Thymus (tissue), 11 donors: ENCODE data around the gene SRSF1. TPM values are rescaled to one million over a fixed set of nuclear protein-coding genes. Genes with fewer than 3 reads are reported as not detected.
"Not testable (repeated sequence)": the region's sequence is repeated elsewhere in the genome, so short reads cannot be mapped to it uniquely, and the experiment has no call there.

Experiments
- DNase-seq, 9 donors: peaks; one replicate each; pipeline ENCODE4 v3.0.0-alpha.2; 2013; ENCODE audit warnings: low spot score in 9 of 9, low read depth in 6 of 9, missing footprints in 1 of 9
- H3K27ac ChIP-seq, 2 donors: one replicate each; pipeline ENCODE4 v1.5.1; 2013; ENCODE audit warnings: control low read depth in 1 of 2, low read depth in 1 of 2, low read length in 1 of 2, mild to moderate bottlenecking in 1 of 2, moderate library complexity in 1 of 2
- H3K27me3 ChIP-seq, 2 donors: one replicate each; pipeline ENCODE4 v1.5.1; 2013; ENCODE audit warnings: low read length in 1 of 2; ENCODE audit not compliant: control insufficient read depth in 2 of 2, insufficient read depth in 1 of 2
- H3K36me3 ChIP-seq, 2 donors: one replicate each; pipeline ENCODE4 v1.5.1; 2013; ENCODE audit warnings: low read length in 1 of 2, mild to moderate bottlenecking in 1 of 2, moderate library complexity in 1 of 2; ENCODE audit not compliant: control insufficient read depth in 2 of 2, insufficient read depth in 2 of 2
- H3K4me1 ChIP-seq, 2 donors: one replicate each; pipeline ENCODE4 v1.5.1; 2013; ENCODE audit warnings: low read length in 2 of 2; ENCODE audit not compliant: control insufficient read depth in 2 of 2, insufficient read depth in 2 of 2
- H3K4me3 ChIP-seq, 2 donors: one replicate each; pipeline ENCODE4 v1.5.1; 2013; ENCODE audit warnings: low read length in 2 of 2, control low read depth in 1 of 2, mild to moderate bottlenecking in 1 of 2
- H3K9me3 ChIP-seq, 2 donors: one replicate each; pipeline ENCODE4 v1.5.1; 2013; ENCODE audit warnings: low read length in 1 of 2, mild to moderate bottlenecking in 1 of 2; ENCODE audit not compliant: control insufficient read depth in 2 of 2, insufficient read depth in 1 of 2
- WGBS: extraction: QIAGEN DNeasy Blood & Tissue Kit; methylation state at CpG from one replicate; pipeline ENCODE4 v1.1.7; 2013; 5-methylcytosine and 5-hydroxymethylcytosine counted together
- polyA plus RNA-seq: library from polyadenylated mRNA; stranded (reverse); fragments of 200-250 nt; gene quantifications from one replicate; pipeline ENCODE4 v1.2.3, GENCODE V29; 2013
- total RNA-seq: library from RNA; stranded (reverse); fragments of 120-200 nt; gene quantifications from one replicate; pipeline ENCODE4 v1.2.4, GENCODE V29; 2013
- donor health status: healthy.

SRSF1 gene
- total and polyA plus RNA-seq, 2 donors: 104 to 307 TPM

- no peak for DNase-seq
- Histone ChIP-seq H3K4me1 (no peaks in the 10 kb centered on the region), H3K27me3 (peaks cover 0 to 8% of the 10 kb centered on the region in 2 donors), H3K36me3 (no peaks in the 10 kb centered on the region), H3K27ac (no peak overlapping the region), H3K9me3 (no peaks in the 10 kb centered on the region), H3K4me3 (no peak overlapping the region)
- WGBS: 99% methylated on average over 4 of the region's 4 CpGs
Observed at GRCh38 chr17:58049533-58049932, 42.5 kb upstream of the SRSF1 start.

- Histone ChIP-seq H3K27me3 (peaks cover 0 to 12% of the 10 kb centered on the region in 2 donors), H3K4me3 (no peak overlapping the region), H3K9me3 (no peaks in the 10 kb centered on the region), H3K36me3 (no peaks in the 10 kb centered on the region), H3K27ac (no peak overlapping the region), H3K4me1 (no peaks in the 10 kb centered on the region)
- no peak for DNase-seq
- 94% methylated on average over 4 of the region's 4 CpGs for WGBS
Observed at GRCh38 chr17:58047376-58048150, 40.5 kb upstream of the SRSF1 start.

- Histone ChIP-seq H3K36me3 (no peaks in the 10 kb centered on the region), H3K4me3 (no peak overlapping the region), H3K4me1 (no peaks in the 10 kb centered on the region), H3K27me3 (peaks cover 0 to 14% of the 10 kb centered on the region in 2 donors), H3K9me3 (no peaks in the 10 kb centered on the region), H3K27ac (no peak overlapping the region)
- WGBS: 90% methylated on average over 18 of the region's 18 CpGs
- no peak for DNase-seq
Observed at GRCh38 chr17:58046239-58047094, 39.4 kb upstream of the SRSF1 start.

- 96% methylated on average over 6 of the region's 6 CpGs for WGBS
- H3K36me3 ChIP-seq, H3K27ac ChIP-seq, H3K4me1 ChIP-seq, H3K9me3 ChIP-seq, H3K4me3 ChIP-seq, DNase-seq: not testable (repeated sequence)
- peaks cover 0 to 24% of the 10 kb centered on the region in 2 donors for H3K27me3 ChIP-seq
Observed at GRCh38 chr17:58044256-58044655, 37.2 kb upstream of the SRSF1 start.

GRCh38 chr17:58043221-58044181 is 36.5 kb upstream of the SRSF1 start:
- 96% methylated on average over 5 of the region's 5 CpGs for WGBS
- Histone ChIP-seq H3K27me3 (peaks cover 0 to 27% of the 10 kb centered on the region in 2 donors), H3K4me3 (no peak overlapping the region), H3K27ac (no peak overlapping the region), H3K4me1 (no peaks in the 10 kb centered on the region), H3K9me3 (no peaks in the 10 kb centered on the region), H3K36me3 (no peaks in the 10 kb centered on the region)
- DNase-seq: no peak

- WGBS: 81% methylated on average over 5 of the region's 5 CpGs
- H3K4me1 ChIP-seq: no peaks in the 10 kb centered on the region
Observed at GRCh38 chr17:58041161-58041560, 34.1 kb upstream of the SRSF1 start.

GRCh38 chr17:58040386-58040785 is 33.3 kb upstream of the SRSF1 start:
- Histone ChIP-seq H3K4me1 (no peaks in the 10 kb centered on the region), H3K4me3 (no peak overlapping the region), H3K9me3 (no peaks in the 10 kb centered on the region), H3K27me3 (peaks cover 0 to 24% of the 10 kb centered on the region in 2 donors), H3K36me3 (no peaks in the 10 kb centered on the region), H3K27ac (no peak overlapping the region)
- WGBS: 91% methylated on average over 8 of the region's 8 CpGs
- no peak for DNase-seq

More at GRCh38 chr17:58041161-58041560, 34.1 kb upstream of the SRSF1 start:
- H3K27ac ChIP-seq: no peak overlapping the region
- H3K4me3 ChIP-seq: no peak overlapping the region
- no peaks in the 10 kb centered on the region for H3K36me3 ChIP-seq
- peaks cover 0 to 24% of the 10 kb centered on the region in 2 donors for H3K27me3 ChIP-seq
- DNase-seq: no peak
- H3K9me3 ChIP-seq: no peaks in the 10 kb centered on the region

- Histone ChIP-seq H3K4me1 (no peaks in the 10 kb centered on the region), H3K9me3 (no peaks in the 10 kb centered on the region), H3K27ac (no peak overlapping the region), H3K4me3 (no peak overlapping the region), H3K36me3 (no peaks in the 10 kb centered on the region), H3K27me3 (peaks cover 0 to 24% of the 10 kb centered on the region in 2 donors)
- no peak for DNase-seq
- 95% methylated on average over 3 of the region's 3 CpGs for WGBS
Observed at GRCh38 chr17:58039975-58040374, 32.9 kb upstream of the SRSF1 start.
